Measurements from ENCODE around the gene TUBGCP2.

TUBGCP2 gene

GRCh38 chr10:133308421-133309099 is at the start of gene TUBGCP2, which contains the start of gene ZNF511:
TSS of gene TUBGCP2 (minus strand) at chr10:133308872. CDS start at chr10:133302941, 5,931 bp downstream.
TSS of gene ZNF511 (plus strand) at chr10:133308914. CDS start at chr10:133308944, 30 bp downstream.
- peak; percentile 93 for DNase-seq

- DNase-seq = peak; percentile 80
These were observed 48.9 kb upstream of the TUBGCP2 start, which contains the start of gene FUOM for GRCh38 chr10:133357285-133358161. TSS of gene FUOM (minus strand) at chr10:133358019. CDS start at chr10:133358007, 12 bp downstream.

- DNase-seq = no peak
These were observed 48.0 kb upstream of the TUBGCP2 start for GRCh38 chr10:133356549-133357284.

GRCh38 chr10:133355991-133356390 is 47.3 kb upstream of the TUBGCP2 start:
- DNase-seq = no peak

- no peak for DNase-seq
These were observed 46.6 kb upstream of the TUBGCP2 start for GRCh38 chr10:133355266-133355665.

- no peak for DNase-seq
These were observed 46.1 kb upstream of the TUBGCP2 start for GRCh38 chr10:133354672-133355240.

- no peak for DNase-seq
These were observed 45.4 kb upstream of the TUBGCP2 start for GRCh38 chr10:133353988-133354605.

GRCh38 chr10:133353202-133353959 is 44.7 kb upstream of the TUBGCP2 start:
- DNase-seq = no peak

- no peak for DNase-seq
These were observed 43.0 kb upstream of the TUBGCP2 start for GRCh38 chr10:133351408-133352318.

GRCh38 chr10:133350950-133351329 is 42.3 kb upstream of the TUBGCP2 start:
- DNase-seq = no peak

- no peak for DNase-seq
These were observed 41.7 kb upstream of the TUBGCP2 start for GRCh38 chr10:133350283-133350949.

GRCh38 chr10:133349577-133350011 is 40.9 kb upstream of the TUBGCP2 start:
- no peak for DNase-seq

- DNase-seq = no peak
These were observed 40.5 kb upstream of the TUBGCP2 start for GRCh38 chr10:133349160-133349568.

- DNase-seq = no peak
These were observed 39.2 kb upstream of the TUBGCP2 start for GRCh38 chr10:133347710-133348517.

GRCh38 chr10:133346413-133346812 is 37.7 kb upstream of the TUBGCP2 start:
- DNase-seq = no peak

GRCh38 chr10:133344236-133344635 is 35.6 kb upstream of the TUBGCP2 start:
- DNase-seq = no peak

- DNase-seq = no peak
These were observed 34.9 kb upstream of the TUBGCP2 start for GRCh38 chr10:133343558-133343957.

GRCh38 chr10:133342942-133343341 is 34.3 kb upstream of the TUBGCP2 start:
- no peak for DNase-seq

- no peak for DNase-seq
These were observed 33.3 kb upstream of the TUBGCP2 start for GRCh38 chr10:133341983-133342382.
